Superior temporal gyrus (tissue), 1 donor: Measurements from ENCODE around the gene GJC1.
"Not testable (repeated sequence)": the region's sequence is repeated elsewhere in the genome, so short reads cannot be mapped to it uniquely, and the experiment has no call there.

Experiments
- DNase-seq: peaks from one replicate; pipeline ENCODE4 v3.0.0-alpha.2; 2016; ENCODE audit errors: extremely low spot score

Gene GJC1

DNA sequence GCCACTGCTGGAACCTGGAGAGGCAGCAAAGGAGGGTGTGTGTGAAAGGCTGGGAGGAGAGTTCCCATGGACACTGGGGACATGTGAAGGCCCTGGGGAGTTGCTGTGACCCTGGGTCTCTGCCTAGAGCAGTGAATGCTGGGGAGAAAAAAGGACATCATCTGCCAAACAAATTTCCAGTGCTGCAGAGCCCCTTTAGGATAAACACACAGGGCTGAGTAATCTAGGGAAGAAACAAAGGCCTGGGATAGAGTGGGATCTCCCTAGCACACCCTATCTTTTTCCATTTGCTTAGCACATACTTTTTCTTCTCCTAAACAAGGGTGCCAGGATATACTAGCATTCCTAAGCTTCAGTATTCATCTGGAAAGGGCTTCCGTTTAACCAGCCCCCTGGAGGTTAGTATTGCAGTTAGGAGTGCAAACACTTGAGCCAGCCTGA lies 14.3 kb upstream of the GJC1 start:
- no peak for DNase-seq

DNA sequence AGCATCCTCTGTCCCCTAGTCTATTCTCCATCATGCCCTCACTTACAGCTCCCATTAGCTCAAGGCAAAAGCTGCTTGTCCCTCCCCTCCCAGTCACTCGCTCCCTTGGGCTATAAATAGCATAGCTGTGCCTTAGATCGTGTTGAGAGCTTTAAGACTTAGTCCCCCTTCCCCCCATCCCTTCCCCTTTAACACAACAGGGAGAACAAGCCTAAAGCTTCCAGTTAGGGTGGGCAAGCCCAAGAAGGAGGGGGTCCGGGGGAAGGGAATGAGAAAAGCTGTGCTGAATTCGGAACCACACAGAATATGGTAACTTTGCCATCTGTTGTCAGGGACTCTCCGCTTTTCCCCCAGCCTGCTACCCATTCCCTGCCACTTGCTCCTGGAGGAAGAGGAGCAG lies 12.7 kb upstream of the GJC1 start:
- no peak for DNase-seq

DNA sequence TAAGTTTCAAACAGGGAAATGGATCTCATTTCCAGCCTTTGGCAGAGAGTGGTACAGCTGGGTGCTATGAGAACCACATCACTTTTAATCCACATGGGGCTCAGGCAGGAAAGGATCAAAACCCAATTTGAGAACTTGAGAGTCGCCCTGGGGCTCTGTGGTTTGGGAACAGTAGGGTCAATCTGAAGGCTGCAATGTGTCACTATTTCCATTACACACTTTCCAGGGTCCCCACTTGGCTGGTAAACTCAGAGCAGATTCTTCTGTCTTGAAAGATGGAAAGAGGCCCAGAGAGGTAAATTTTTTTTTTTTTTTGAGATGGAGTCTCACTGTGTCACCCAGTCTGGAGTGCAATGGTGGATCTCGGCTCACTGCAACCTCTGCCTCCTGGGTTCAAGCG lies 10.8 kb upstream of the GJC1 start:
- no peak for DNase-seq

DNA sequence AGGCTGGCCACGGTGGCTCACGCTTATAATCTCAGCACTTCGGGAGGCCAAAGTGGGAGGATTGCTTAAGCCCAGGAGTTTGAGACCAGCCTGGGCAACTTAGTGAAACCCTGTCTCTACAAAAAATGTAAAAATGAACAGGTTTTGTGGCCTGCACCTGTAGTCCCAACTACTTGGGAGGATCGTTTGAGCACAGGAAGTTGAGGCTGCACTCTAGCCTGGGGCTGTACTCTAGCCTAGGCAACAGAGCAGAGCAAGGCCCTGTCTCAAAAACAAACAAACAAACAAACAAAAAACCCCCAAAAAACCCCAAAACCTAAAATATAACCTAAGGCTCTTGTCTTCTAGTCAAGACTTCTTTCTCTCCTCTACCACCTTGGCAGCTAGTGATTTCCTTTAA lies 10.2 kb upstream of the GJC1 start:
- no peak for DNase-seq

DNA sequence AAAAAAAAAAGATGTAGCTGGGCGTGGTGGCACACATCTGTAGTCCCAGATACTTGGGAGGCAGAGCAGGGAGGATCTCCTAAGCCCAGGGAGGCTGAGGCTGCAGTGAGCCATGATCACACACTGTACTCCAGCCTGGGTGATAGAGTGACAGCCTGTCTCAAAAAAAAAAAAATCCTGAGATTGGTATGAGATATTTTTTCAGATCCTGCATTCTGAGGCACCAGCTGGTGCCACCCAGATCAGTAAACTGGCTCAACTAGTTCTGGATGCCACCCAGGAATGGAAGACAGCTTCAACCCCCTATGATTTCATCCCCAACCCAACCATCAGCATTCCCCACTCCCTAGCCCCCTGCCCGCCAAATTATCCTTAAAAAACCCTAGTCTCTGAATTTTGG lies 7.1 kb upstream of the GJC1 start:
- no peak for DNase-seq

DNA sequence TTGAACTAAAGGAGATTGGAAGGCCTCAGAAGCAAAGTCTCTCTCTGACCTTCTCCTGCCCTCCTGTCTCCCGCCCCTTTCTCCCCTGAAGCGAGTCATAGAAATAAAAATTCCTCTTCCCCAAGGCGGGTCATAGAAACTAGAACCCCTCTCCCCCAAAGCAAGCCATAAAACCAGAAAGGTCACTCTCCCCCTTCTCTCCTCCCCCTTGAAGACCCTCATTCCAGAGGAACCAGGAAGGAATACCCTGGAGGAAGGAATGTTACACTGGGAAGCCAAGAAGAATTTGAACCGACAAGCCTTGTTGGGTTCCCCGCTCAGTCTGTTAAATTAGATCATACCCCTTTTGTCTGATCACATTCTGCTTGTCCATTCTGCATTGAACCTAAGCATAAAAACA lies 2.7 kb upstream of the GJC1 start:
- no peak for DNase-seq

DNA sequence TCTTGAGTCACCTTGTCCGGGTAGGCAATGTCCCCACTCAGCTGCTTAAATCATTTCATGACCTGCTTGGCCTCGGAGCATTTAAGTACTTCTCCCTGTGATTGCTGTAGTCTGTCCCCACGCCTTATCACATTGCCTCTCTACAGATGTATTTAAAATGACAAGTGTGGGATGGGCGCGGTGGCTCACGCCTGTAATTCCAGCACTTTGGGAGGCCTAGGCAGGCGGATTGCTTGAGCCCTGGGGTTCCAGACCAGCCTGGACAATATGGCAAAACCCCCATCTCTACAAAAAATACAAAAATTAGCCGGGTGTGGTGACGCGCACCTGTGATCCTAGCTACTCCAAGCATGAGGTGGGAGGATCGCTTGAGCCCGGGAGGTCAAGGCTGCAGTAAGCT lies 1.3 kb upstream of the GJC1 start:
- no peak for DNase-seq

DNA sequence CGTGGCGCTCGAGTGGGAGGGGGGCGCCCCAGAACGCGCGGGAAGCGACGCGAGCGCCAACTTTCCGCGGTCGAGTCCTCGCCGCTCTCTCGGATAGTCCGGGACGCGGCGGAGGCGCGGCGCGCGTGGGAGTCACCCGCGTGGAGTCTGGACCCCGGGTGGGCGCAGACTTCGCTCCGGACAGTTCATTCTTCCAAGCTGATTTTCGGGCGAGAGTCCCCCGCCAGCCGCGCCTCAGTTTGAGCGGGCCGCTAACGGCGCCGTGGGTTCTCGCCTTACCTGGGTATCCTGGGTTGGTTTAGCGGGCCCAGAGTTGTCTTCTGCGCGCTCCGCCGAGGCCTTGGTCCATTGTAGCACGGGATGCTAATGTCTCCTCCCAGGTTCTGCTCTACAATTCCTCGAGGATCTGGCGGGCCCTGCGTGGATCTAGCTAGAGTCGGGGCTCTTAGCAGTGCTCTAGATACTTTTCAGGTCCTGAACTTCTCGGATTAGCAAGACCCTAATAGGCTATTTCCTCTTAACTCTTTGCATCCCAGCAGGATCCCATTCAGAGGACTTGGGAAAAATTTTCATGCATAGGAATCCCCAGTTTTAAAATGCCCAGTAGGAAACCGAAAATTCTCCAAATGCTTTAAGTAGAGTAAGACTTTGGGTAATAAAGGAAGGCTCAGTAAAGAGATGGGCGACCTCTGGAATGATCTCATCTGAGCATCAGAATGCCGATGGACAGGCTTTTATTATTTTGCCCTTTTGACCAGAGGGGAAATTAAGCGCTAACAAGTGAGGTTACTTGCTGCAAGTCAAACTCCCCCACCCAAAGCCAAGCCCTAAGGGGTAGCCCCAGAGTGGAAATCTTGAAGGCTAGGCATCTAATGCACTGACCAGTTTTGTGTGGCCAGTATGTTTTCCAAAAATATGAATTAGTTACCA lies 537 bp upstream of the GJC1 start:
- no peak for DNase-seq

DNA sequence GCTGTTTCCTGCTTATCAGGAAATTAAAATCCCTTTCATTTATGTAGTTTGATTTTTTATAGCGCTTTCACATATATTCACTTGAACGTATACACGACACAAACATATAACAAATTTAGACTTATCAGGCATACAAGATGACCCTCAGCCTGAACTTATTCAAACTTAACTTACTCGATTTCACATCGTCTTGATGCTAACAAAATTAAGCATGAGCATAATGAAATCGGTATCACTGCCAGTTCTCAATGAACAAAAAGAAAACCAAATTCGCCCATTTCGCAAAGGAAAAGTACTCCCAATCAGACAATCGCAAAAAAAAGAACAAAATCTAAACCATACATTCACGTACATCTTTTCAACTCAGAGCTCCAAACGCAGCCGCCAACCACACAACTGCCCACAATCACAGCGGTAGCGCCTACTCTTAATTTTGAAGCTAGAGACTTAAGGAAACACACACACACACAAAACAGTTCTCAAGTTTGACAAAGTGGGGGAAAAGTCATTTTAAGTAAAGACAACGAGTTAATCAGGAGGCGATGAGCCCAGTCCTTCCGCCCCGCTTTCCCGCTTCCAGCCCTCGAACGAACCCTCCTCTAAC lies 1.1 kb downstream of the GJC1 start:
- peak; percentile 26 for DNase-seq

DNA sequence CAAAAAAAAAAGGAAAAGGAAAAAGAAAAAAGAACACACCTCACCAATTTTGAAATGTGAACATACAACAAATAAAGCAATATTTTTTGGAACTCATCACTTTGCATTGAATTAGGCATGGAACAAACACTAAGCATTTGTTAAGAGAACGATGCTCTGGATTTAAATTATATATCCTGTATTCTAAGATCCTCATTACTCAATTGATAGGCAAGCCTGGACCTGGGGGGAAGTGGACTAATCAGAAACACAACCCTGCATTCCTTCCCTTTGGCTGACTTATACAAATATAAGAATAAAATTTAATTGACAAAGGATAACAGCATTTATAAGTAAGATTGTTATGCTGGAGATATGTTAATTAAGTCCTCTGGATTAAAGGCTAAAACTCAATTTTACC lies 2.2 kb downstream of the GJC1 start:
- no peak for DNase-seq

DNA sequence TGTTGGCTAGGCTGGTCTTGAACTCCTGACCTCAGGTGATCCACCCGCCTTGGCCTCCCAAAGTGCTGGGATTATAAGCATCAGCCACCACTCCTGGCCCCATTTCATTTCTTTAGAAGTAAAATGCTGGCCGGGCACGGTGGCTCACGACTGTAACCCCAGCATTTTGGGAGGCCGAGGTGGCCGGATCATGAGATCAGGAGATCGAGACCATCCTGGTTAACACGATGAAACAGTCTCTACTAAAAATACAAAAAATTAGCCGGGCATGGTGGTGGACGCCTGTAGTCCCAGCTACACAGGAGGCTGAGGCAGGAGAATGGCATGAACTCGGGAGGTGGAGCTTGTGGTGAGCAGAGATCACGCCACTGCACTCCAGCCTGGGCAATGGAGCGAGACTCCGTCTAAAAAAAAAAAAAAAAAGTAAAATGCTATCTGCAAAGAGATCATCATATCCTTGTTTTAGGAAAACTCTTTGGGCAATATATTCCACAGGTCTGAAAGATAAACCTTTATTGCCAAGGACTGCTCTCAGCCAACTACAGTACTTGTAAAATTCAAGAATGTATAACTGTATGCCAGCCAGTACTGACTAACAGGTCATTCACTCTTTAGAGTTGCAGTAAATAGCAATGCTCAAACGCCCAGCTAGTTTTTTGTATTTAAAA lies 3.8 kb downstream of the GJC1 start:
- DNase-seq = no peak

DNA sequence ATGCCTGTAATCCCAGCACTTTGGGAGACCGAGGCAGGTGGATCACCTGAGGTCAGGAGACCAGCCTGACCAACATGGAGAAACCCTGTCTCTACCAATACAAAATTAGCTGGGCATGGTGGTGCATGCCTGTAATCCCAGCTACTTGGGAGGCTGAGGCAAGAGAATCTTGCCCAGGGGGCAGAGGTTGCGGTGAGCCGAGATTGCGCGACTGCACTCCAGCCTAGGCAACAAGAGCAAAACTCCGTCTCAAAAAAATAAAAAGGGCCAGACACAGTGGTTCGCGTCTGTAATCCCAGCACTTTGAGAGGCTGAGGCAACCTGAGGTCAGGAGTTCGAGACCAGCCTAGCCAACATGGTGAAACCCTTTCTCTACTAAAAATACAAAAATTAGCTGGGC lies 4.9 kb downstream of the GJC1 start:
- not testable (repeated sequence) for DNase-seq

DNA sequence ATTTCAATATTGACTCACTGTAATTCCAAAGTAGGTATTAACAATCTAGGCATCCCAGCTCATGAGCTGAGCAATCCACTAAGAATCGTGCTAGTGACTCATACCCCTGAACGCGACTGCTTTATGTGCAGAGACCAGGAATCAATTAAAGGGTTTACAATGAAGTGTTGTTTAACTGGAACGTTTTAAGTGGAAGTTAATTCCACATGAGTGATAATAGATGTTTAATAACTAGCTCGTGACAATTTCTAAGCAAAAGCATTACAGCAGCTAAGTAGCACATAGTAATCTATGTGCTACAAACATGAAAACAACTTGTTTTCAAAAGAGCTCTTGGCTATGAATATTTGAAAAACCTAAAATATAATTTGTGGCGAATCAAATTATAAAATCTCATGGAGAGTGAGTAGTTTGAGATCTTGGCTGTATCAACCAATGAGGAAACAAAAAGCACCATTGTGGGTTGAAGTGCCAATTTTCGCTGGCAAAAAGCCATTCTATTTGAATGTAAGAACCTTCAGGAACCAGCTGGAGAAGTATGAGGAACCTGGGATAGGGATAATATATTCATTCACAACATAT lies 9.4 kb downstream of the GJC1 start:
- DNase-seq = no peak

DNA sequence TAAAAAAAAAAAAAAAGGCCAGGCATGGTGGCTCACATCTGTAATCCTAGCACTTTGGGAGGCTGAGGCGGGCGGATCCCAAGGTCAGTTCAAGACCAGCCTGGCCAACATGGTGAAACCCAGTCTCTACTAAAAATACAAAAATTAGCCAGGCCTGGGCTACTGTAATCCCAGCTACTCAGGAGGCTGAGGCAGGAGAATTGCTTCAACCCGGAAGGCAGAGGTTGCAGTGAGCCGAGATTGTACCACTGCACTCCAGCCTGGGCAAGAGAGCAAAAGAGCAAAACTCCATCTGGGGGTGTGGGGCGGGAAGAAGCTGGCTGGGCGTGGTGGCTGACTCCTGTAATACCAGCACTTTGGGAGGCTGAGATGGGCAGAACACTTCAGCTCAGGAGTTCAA lies 11.6 kb downstream of the GJC1 start:
- not testable (repeated sequence) for DNase-seq

DNA sequence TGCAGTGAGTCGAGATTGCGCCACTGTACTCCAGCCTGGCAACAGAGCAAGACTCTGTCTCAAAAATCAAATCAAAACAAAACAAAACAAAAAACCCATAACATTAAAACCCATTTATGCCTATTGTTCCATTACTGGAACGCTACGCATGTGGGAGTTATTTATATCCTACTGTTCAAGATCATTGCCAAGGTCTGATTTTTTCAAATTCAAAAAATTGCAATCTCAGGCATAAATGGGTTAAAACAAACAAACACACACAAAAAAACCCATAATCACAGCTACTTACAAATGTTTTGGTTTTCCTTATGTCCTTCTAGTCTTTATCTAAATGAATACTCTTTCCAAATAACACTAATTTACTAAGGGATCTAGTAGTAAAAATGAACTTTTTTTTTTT lies 17.8 kb downstream of the GJC1 start:
- DNase-seq = no peak

DNA sequence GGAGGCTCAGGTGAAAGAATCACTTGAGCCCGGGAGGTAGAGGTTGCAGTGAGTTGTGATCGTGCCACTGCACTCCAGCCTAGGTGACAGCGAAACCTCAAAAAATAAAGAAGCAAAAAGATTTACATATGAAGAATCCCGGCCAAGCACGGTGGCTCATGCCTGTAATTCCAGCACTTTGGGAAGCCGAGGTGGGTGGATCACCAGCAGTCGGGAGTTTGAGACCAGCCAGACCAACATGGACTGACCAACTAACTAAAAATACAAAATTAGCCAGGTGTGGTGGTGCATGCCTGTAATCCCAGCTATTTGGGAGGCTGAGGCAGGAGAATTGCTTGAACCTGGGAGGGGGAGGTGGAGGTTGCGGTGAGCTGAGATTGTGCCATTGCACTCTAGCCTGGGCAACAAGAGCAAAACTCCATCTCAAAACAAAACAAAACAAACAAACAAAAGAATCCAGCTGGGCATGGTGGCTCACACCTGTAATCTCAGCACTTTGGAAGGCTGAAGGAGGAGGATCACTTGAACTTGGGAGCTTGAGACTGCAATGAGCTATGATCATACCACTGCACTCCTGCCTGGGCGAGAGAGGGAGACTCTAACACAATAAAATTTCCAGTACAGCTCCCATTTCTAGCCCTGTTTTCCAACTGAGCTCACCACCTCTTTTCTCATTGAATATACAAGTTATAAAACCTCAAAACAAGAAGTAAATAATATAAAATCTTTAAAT lies 21.3 kb downstream of the GJC1 start:
- not testable (repeated sequence) for DNase-seq

DNA sequence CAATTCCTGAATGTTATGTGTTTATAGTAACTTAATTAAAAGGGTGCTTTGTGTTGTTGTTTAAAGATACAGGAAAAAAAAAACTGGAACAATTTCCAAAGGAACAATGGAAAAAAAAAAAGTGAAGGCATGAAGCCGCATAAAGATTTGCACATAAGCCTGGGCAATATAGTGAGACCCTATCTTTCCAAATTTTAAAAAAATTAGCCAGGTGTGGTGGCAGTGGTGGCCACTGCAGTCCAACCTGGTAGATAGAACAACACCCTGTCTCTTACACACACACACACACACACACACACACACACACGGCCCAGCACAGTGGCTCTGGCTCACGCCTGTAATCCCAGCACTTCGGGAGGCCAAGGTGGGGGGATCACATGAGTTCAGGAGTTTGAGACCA lies 21.9 kb downstream of the GJC1 start:
- no peak for DNase-seq

DNA sequence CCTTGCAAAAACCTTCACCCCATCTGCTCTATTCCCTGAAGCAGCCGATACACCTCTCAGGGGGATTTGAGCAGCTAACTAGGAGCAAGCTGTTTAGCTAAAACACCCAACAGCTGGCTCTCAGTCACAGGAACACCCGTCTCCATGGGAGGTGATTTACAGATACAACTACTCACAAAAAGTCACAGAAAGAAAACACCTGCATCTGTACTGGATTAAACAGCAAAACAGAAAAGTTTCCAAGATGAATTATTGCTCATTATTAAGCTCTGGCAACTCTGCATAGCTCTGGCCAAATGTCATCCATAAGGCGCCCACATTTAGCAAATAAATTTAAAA lies 22.3 kb downstream of the GJC1 start:
- DNase-seq = no peak

DNA sequence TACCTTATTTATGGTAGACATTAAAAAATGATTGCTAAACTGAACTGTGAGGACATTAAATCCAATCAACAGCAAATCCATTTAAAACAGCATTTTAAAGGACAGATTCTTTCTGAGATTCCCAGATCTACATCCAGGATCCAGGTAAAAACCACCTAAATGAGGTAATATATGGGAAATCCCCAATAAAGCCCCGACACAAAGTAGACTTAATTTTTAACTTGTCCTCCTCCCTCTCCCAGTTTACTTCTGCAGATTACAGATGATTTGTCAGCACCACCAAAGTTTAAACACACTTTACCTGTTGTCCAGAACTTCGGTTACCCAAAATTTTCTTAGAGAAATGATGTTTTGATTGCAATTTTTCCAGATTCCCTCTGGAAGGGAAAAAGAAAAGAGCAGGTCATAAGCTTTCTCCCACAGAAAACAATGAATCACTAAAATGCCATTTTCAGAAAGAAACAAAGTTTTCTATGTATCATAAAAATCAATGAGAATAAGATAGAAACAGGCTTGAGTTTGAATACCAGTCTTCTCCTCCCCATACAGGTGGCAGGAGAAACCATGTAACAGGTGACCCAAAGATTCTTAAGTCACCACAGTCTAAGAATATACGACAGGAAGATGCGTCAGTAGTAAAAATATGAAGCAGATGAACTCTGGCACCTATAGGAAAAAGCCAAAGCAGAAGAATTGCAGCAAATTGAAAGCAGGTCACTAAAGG lies 22.8 kb downstream of the GJC1 start:
- no peak for DNase-seq

DNA sequence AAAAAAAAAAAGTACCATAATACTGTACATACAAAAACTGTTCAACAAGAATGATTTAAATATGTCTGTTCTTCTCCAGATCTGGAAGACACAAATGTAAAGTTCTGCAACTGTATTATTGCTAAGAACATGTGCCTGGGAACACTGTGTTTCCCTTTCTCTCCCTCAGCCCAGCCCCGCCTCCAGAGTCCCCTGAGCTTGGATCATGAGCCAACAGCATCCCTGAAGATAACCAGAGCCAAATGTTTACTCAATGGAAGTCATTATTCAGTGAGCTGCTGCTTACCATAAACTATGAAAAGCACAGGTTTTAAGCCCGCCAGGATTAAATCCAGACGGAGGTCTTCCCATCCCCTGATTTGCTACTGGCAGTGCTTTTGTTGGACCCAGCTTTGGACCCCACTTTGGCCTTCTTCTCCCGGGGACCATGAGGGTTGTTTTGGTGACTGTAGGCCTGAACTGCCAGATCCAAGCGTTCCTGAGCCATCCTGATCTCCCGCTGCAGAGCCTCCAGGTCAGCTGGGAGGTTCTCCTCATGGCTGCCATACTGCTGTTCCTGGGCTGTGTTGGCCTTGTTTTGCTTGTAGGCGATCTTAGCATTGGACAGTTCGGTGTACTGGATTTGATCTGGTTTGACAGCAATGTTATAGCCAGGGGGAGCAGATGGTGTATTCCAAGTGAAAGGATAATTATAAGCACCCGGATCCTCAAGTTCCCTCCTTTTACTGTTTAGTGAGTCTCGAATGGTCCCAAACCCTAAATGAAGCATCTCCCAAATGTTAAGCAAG lies 25.6 kb downstream of the GJC1 start:
- DNase-seq = no peak
